Mononuclear cell (primary cell): ENCODE results near the gene NCF4. TPM values are rescaled to one million over a fixed set of nuclear protein-coding genes. Genes with fewer than 3 reads are reported as not detected.
A peak's percentile ranks its signal among the peaks of the same experiment; 100 is the strongest.

Experiments
- H3K27me3 ChIP-seq: 2 replicates; pipeline ENCODE4 v1.6.0; 2011; ENCODE audit warnings: low read length, control low read depth; ENCODE audit not compliant: insufficient read depth
- H3K4me1 ChIP-seq: 2 replicates; pipeline ENCODE4 v1.5.1; 2011; ENCODE audit warnings: mild to moderate bottlenecking, low read length, control low read depth; ENCODE audit not compliant: insufficient read depth
- H3K4me3 ChIP-seq: 2 replicates; pipeline ENCODE4 v1.5.1; 2011; ENCODE audit warnings: mild to moderate bottlenecking, low read length, moderate library complexity
- H3K9me3 ChIP-seq: 2 replicates; pipeline ENCODE4 v1.5.1; 2011; ENCODE audit warnings: low read depth, mild to moderate bottlenecking, control low read depth, low read length
- total RNA-seq: library from RNA; depleted of rRNA; stranded (reverse); fragments of >200 nt; gene quantifications from one replicate; pipeline ENCODE4 v1.2.3, GENCODE V29; 2012

The NCF4 gene
- total RNA-seq, 1 donor, result 22.8 TPM

DNA sequence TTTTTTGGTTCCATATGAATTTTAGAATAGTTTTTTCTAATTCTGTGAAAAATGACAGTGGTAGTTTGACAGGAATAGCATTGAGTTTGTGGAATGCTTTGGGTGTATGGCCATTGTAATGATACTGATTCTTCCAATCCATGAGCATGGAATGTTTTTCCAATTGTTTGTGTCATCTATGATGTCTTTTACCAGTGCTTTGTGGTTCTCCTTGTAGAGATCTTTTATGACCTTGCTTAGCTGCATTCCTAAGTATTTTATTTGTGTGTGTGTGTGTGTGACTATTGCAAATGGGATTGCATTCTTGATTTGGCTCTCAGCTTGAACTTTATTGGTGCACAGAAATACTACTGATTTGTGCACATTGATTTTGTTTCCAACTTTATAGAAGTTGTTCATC is 49.7 kb downstream of the NCF4 start:
- no peaks in the 10 kb centered on the region for H3K27me3 ChIP-seq
- no peak overlapping the region for H3K4me3 ChIP-seq
- H3K4me1 ChIP-seq, result peaks cover 29% of the 10 kb centered on the region
- H3K9me3 ChIP-seq, result no peaks in the 10 kb centered on the region

GRCh38 chr22:36911887-36912661 is 51.3 kb downstream of the NCF4 start:
- Histone ChIP-seq H3K4me3 (no peak overlapping the region), H3K4me1 (peaks cover 35% of the 10 kb centered on the region), H3K9me3 (no peaks in the 10 kb centered on the region), H3K27me3 (no peaks in the 10 kb centered on the region)

DNA sequence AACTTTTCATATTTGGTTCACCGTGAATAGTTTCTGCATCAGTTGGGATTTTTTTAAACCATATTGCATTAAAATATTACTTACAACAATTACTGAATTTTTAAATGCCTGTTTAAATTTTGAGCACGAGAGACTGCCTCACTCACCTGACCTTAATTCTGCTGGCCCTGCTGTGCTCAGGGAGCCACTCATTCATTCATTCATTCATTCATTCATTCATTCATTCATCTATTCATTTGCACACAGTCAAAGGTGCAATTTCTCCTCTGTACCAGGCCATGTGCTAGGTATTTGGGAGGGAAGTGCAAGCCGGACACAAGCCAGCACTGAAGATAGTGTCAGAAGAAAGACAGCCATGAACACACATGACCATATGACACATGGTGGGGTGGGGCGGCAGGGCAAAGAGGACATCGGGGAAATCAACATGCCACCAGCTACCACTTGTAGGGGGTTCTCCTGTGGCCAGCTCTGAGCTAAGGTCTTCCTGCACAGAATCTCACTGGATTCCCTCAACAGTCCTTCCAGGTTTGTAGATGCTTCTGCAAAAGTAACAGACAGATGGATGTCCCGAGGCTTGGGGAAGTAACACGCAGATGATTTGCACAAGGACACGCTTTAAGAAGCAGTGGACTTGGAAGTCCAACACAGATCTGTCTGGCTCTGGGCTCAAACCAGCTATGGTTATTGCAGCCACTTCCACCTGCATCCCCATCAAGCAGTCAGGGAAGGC is 52.1 kb downstream of the NCF4 start:
- H3K4me3 ChIP-seq, result peak overlapping the region; percentile 73
- no peaks in the 10 kb centered on the region for H3K9me3 ChIP-seq
- H3K27me3 ChIP-seq, result no peaks in the 10 kb centered on the region
- H3K4me1 ChIP-seq, result peaks cover 35% of the 10 kb centered on the region

GRCh38 chr22:36913427-36914389 is 52.9 kb downstream of the NCF4 start, which contains the start of gene CSF2RB:
Gene CSF2RB, plus strand, starts transcription at chr22:36913628. Its CDS starts 8,580 bp downstream, at chr22:36922208.
- Histone ChIP-seq H3K27me3 (no peaks in the 10 kb centered on the region), H3K9me3 (no peaks in the 10 kb centered on the region), H3K4me1 (peaks cover 40% of the 10 kb centered on the region), H3K4me3 (peak within 1 kb of the TSS; percentile 73)

DNA sequence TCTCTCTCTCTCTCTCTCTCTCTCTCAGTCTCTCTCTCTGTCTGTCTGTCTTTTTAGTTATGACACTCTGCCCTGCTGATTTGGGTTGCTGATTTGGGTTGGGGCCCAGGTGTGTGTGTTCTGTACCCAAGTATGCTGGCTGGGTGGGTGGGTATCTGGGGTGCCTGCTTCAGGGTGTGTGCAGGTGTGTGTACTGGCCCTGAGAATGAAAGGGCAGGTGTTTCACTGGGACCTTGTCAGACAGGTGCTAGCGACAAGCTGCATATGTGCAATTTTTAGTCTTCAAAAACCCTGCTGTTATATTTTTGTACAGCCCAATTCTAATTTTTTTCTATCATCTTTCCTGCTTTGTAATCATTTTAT is 53.6 kb downstream of the NCF4 start:
- Histone ChIP-seq H3K4me3 (peak overlapping the region; percentile 73), H3K9me3 (no peaks in the 10 kb centered on the region), H3K4me1 (peaks cover 44% of the 10 kb centered on the region), H3K27me3 (no peaks in the 10 kb centered on the region)

DNA sequence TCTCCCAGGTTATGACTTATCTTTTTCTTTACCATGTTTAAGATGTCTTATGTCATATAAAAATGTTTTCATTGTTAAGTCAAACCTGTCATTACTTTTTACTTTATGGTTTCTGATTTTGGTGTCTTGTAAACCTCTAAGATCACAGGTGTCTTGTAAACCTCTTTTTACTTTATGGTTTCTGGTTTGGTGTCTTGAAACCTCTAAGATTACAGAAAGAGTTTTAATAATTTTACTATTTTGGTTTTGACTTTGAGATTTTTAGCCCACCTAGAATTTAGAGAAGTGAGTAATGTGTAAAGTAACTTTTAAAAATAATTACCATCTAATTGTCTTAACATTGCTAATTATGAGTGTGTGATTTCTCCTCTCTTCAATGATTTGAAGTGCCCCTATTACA is 55.2 kb downstream of the NCF4 start:
- Histone ChIP-seq H3K27me3 (no peaks in the 10 kb centered on the region), H3K4me3 (no peak overlapping the region), H3K9me3 (no peaks in the 10 kb centered on the region), H3K4me1 (peaks cover 44% of the 10 kb centered on the region)

DNA sequence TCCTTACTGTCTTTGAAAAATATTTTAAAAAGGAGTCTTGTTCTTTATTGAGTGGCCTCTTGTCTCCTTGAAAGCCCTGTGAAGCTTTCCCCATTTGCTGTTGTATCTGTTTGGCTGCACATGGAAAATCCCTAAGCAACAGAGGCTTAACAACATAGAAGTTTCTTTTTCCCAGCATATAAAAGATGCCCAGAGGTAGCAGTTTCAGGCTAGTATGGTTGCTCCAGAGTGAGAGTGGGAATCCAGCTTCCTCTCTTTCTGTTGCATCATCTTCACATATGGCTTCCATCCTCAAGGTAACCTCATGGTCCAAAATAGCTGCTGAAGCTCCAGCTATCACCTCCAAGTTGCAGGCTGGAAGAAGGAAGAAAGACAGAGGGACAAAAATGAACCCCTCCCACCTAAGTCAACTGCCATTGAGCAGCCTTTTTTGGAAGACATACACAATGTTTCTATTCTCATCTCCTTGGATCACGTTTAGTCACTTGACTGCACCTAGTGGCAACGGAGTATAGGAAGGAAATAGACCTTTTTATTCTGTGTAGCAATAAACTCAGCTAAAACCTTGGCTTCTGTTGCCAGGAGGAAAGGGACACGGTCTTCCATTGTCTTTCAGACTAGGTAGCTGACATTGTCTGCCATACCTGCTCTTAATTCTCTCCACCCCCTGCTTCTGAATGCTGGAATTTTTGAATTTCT is 57.9 kb downstream of the NCF4 start:
- H3K9me3 ChIP-seq, result no peaks in the 10 kb centered on the region
- peaks cover 54% of the 10 kb centered on the region for H3K4me1 ChIP-seq
- no peaks in the 10 kb centered on the region for H3K27me3 ChIP-seq
- no peak overlapping the region for H3K4me3 ChIP-seq

DNA sequence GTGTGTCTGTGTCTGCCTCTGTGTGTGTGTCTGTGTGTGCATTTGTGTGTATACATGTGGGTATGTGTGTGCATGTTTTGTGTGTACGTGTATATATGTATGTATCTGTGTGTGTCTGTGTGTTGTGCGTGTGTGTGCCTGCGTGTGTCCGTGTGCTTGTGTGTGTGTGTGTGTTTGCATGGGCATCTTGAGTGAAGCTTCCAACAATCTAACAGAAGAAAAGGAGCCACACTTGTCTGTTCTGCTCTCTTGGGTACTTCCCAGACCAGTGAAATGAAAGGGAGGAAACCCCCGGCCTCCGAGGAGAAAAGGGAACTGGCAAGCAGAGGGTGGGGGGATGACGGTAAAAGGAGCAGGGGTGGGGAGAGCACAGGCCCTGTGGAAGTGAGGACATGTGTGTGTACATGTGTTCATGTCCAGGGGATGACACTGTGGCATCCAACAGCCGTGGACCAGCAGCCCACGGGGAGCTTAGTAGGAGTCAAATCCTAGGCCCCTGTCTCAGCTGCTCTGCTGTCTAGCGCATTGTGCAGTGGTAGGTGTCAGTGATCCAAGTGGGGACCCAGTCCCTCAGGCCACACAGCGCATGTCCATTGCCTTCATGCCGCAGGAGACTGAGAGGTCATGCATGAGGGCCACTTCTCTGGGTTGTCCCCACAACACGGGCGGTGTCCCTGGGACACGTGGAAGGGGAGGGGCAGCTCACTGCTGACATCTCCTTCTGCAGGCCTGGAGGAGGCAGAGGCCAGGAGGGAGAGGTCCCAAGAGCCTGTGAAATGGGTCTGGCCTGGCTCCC is 60.7 kb downstream of the NCF4 start:
- Histone ChIP-seq H3K4me3 (no peak overlapping the region), H3K4me1 (peaks cover 37% of the 10 kb centered on the region), H3K9me3 (no peaks in the 10 kb centered on the region), H3K27me3 (no peaks in the 10 kb centered on the region)

GRCh38 chr22:36922105-36922608 is 61.4 kb downstream of the NCF4 start:
- Histone ChIP-seq H3K4me3 (no peak overlapping the region), H3K27me3 (no peaks in the 10 kb centered on the region), H3K9me3 (no peaks in the 10 kb centered on the region), H3K4me1 (peaks cover 36% of the 10 kb centered on the region)

- Histone ChIP-seq H3K27me3 (no peaks in the 10 kb centered on the region), H3K4me1 (peaks cover 36% of the 10 kb centered on the region), H3K9me3 (no peaks in the 10 kb centered on the region), H3K4me3 (no peak overlapping the region)
Measured at GRCh38 chr22:36922711-36923110, 61.9 kb downstream of the NCF4 start.

DNA sequence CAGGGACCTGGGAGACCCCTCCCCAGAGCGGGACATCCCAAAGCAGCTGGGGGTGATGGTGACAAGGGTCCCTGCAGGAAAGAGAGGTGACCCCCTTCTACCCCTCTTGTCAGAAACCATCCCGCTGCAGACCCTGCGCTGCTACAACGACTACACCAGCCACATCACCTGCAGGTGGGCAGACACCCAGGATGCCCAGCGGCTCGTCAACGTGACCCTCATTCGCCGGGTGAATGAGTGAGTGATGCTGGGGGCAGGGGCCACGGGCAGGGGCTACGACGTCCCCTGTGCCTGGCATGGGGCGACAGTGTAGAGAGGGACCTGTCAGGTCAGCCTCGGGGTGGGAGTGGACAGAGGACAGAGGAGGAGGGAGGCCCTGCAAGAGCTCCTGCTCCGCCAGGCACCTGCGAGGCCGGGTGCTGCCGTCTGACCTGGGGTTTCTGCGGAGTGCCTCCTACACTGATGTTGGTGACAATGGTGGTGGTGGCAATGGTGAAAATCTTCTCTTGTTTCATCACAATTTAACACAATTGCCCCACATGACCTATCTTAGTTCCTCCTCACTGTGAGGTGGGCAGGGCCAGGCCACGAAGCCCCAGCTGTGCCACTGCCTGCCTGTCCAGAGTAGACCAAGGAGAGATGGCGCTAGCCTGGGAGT is 62.5 kb downstream of the NCF4 start:
- H3K4me3 ChIP-seq, result no peak overlapping the region
- H3K27me3 ChIP-seq, result no peaks in the 10 kb centered on the region
- no peaks in the 10 kb centered on the region for H3K9me3 ChIP-seq
- peaks cover 35% of the 10 kb centered on the region for H3K4me1 ChIP-seq

DNA sequence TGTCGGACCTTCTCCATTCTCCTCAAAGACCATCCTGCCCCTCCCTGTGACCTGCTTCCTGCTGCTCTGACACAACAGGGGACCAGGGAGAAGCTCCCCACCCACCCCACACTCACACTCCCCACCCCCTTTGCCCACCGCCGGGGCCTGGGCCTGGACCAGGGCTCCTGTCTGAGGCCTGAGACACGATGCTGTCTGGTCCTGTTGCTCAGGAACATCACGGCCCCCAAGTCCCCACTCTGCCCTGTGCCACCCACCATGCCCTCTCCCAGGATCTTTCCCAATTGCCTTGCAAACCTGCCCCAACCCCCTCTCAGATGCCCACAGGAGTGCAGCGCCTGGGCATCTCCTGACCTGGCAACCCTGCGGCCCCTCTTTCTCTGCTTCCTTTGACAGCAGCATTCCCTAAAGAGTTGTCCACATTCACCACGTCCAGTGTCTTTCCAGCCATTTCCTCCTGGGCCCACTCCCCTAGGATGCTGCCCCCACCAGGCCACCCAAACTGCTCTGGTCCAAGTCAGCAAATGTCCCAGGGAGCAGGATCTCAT is 63.4 kb downstream of the NCF4 start:
- H3K9me3 ChIP-seq, result no peaks in the 10 kb centered on the region
- H3K27me3 ChIP-seq, result no peaks in the 10 kb centered on the region
- H3K4me3 ChIP-seq, result no peak overlapping the region
- H3K4me1 ChIP-seq, result peaks cover 26% of the 10 kb centered on the region
